Mucosa of gallbladder (tissue), 1 donor: ENCODE measurements around the gene CENPN. TPM values are rescaled to one million over a fixed set of nuclear protein-coding genes. Genes with fewer than 3 reads are reported as not detected.

Experiments used
- DNase-seq: peaks from one replicate; pipeline ENCODE4 v3.0.0-alpha.2; 2020; ENCODE audit warnings: low spot score
- total RNA-seq: library from RNA; stranded (reverse); gene quantifications from one replicate; pipeline ENCODE4 v1.2.1, GENCODE V29; 2021
- donor health status: DM: no; HTN: no; CAD: no.

CENPN gene
- total RNA-seq, 1 donor from 2014 or later = 9.3 TPM

- DNase-seq = peak; percentile 98
Observed at GRCh38 chr16:81077076-81077940, 70.3 kb downstream of the CENPN start, which contains the start of gene C16orf46. TSS of gene C16orf46 (minus strand) at chr16:81077238. CDS start at chr16:81063955, 13,283 bp downstream.

- no peak for DNase-seq
Observed at GRCh38 chr16:81080233-81080632, 73.2 kb downstream of the CENPN start.

- no peak for DNase-seq
Observed at GRCh38 chr16:81081014-81081413, 74.0 kb downstream of the CENPN start.

Other genes with a start within 250 kb of the CENPN start
- gene CDYL2, start 202.6 kb upstream of the CENPN start, total RNA-seq = 14.1 TPM
- gene CMC2, start 329 bp upstream of the CENPN start, total RNA-seq = 60.7 TPM
- gene ATMIN, start 28.6 kb downstream of the CENPN start, total RNA-seq = 28.9 TPM
- gene C16orf46, start 70.0 kb downstream of the CENPN start, total RNA-seq = 1.2 TPM
- gene GCSH, start 89.2 kb downstream of the CENPN start, total RNA-seq = 13.1 TPM
- gene BCO1, start 231.5 kb downstream of the CENPN start, total RNA-seq = 6.6 TPM